GM19455 (cell line): ENCODE measurements around the gene KCNG2.

Source experiments
- ATAC-seq: cut with Tn5 transposase; IDR thresholded peaks from one replicate; pipeline ENCODE4 v1.9.1; 2021; ENCODE audit not compliant: unreplicated experiment

The KCNG2 gene

DNA sequence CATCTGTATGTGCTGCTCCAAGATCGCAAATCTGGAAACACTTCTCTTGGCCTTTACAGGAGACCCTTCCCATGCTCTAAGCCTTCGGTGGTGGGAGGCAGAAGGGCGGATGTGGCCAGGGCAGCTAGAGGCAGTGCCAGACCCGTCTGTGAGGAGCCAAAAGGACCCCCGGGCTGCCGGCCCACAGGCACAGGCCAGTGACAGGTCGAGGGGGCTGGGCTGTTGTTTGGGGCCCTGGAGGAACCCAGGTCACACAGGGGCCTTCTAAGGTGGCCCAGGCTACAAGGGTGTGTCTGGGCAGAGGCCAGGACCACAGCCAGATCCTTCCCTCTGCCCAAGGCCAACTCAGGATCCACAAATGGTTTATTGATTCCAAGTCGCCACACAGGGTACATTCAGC lies 104.3 kb downstream of the KCNG2 start:
- ATAC-seq = no peak

DNA sequence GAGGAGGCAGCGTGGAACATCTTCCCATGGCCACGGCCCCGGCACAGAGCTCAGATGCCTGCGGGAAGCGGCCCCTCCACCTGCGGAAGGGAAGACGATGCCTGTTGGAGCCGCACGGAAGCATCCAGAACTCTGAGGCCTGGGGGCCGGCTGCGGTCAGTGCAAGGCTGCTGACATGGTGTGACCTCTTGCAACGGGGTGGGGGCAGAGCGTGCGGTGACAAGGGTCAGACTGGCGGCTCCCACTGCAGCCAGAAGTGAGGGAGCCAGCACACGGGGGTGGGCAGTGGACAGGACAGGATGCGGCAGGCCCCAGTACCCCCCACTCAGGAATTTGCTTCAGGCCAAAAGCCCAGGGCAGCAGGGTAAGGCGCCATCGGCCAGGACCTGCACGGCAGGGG lies 104.9 kb downstream of the KCNG2 start:
- no peak for ATAC-seq

DNA sequence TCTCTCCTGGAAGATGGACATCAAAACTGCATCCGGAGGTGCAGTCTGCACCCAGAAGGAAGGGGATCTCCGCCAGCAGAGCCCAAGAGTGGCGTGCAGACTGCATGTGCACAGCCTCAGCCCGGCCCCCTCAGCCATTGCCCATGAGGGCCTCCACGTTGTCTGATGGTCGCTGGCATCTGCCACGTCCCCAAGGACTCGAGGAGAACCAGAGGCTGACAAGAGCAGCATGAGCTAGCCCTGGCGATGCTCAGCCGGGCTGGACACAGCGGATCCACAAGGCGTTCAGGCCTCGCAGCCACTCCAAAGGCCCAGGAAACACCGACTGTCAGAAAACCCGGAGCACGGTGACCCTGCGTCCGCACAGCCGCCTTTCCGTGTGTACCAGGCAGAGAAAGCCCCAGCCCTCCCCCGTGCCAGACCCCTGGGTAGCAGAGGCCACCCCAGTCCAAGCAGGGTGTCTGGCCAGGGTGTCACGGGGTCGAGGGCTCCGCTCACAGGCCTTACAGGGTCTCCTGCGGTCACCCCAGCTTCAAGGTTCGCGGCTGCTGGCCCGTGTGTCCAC lies 105.4 kb downstream of the KCNG2 start:
- no peak for ATAC-seq

DNA sequence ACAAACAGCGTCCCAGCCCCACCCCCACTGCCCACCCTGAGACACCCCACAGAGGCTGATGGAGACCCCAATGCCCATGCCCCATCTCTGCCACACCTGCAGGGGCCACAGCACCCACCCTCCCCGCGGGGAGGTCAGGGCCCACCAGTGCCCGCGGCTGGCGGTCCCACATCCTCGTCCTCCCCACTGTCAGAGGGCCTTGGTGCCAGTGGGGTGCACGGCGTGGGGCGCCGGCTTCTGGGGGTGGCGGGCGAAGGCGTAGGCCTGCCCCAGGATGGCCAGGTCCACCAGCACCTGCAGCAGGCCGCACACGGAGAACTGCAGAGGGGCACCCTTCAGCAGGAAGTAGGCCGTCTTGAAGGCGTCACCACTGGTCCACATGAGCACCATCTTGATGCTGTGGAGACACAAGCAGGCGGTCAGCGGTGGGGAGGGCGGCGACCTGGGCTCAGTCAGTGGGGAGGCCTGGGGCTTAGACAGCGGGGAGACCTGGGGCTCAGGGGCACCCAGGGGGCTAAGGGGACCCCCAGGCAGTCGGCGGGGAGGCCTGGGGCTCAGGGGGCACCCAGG lies 106.1 kb downstream of the KCNG2 start:
- no peak for ATAC-seq

DNA sequence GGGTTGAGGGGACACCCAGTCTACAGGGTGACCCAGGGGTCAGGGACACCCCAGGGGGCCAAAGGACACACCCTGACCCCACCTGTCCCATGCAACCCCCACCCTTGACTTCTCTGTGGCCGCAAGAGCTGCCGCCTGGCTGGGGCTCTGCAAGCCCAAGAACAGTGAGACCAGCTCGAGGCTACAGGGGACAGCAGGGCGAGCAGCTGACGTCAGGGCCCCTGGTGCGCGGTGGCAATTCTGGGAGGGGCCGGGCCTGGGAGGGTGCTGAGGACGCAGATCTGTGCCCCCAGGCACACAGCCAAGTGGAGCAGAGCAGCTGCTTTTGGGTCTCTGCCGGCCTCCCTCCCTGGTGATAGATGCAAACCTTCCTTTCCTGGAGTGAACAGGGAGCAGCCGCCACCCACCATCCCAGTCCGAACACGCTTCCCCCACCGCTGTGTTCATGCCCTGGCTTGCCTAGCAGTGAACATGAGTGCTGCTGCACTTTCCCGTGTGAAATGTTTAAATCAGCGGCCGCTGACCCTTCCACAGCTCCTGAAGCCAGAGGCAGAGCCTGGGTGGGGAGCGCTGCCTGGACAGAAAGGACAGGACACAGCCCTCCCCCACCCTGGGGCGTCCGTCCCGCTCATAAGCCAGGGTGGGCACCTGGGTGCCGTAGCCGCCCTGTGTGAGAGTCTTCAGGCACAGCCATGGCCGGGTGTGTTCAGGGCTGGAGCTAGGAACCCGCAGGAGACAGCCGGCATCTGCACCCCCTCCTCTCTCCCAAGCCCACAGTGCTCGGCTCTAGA lies 106.8 kb downstream of the KCNG2 start:
- no peak for ATAC-seq

DNA sequence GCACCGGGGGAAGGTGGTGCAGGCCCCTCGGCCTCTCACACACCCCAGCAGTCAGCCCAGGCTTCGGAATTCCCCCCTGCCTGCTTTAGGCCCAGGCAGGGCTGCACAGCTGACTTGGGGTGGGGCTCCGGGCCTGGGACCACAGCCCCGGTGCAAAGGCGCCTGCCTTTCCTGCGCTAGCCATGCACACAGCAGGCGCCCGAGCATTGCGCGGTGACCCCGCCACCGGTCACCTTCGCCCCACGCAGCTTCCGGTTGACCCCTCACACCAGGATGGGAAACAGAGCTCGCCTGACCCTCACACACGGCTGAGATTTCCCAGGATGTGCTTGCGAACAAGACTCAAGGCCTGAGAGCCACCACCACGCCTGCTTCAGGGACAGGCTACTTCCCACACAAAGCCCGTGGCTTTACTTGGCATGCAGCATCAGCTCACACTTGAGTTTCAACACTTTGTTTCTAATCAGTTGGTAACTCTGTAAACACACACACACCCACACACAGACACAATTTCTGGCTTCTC lies 107.7 kb downstream of the KCNG2 start:
- ATAC-seq = no peak

DNA sequence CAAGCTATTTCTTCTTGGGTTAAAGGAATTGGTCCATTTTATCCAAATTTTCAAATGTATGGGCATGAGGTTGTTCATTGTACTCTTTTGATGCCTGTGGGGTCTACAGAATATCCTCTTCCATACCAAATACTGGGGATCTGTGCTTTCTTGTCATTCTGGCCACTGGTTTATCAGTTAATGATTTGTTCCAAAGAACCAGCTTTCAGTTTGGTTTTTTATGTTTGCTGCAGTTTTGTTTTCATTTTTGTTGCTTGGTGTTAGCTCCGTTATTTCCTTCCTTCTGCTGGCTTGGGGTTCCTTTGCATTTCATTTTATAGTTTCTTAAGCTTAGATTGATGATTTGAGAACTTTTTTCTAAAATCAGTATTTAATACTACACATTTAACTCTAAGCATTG lies 108.3 kb downstream of the KCNG2 start:
- no peak for ATAC-seq

DNA sequence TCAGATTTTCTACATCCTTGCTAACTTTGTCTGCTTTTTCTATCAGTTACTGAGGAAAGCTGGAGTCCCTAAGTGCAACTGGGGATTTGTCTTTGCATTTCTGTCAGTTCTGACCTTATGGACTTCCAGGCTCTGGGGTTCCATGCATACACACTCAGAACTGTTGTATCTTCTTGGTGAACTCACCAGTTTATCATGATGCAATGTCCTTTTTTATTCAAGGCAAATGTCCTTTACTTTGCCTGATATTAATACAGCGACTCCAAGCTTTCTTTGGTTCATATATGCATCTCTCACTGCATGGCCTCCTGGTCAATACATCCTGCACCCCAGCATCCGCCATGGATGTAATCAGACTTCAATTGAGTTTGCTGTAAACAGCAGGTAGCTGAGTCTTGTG lies 109.0 kb downstream of the KCNG2 start:
- ATAC-seq = no peak

DNA sequence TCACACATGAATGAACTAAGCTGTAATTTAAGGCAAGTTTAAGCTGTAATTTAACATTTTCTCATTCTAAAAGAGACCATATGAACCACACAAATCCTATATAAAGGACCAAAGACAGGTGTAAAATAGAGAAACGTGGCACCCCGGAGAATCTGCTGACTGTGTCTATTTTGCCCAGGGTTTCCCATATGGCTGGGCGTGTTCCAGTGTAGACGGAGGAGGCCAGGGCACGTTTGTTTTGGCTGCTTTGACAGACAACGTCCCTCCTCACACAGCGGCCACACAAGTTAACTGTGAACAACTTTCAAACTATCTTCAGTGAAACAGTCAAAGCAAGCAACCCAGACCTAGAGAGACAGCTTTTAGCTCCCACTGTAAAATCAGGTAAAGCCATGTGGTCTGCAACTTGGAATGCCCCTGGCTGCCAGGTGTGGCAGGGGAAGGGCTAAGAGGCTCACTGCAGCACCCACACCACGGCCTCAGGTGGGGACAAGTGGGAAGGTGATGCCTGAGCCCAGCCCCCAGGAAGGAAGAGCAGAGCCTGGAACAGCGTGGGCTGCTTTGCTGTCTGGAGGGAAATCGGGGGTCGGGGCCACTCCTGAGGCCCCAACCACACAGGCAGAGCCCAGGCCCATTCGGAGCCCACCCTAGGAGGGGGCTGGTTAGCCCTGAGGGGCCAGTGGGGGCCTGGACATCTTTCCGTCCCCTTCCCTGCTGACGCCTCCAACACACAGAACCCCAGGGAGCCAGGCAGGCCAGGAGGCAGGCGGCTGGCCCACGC lies 113.0 kb downstream of the KCNG2 start:
- ATAC-seq = no peak

DNA sequence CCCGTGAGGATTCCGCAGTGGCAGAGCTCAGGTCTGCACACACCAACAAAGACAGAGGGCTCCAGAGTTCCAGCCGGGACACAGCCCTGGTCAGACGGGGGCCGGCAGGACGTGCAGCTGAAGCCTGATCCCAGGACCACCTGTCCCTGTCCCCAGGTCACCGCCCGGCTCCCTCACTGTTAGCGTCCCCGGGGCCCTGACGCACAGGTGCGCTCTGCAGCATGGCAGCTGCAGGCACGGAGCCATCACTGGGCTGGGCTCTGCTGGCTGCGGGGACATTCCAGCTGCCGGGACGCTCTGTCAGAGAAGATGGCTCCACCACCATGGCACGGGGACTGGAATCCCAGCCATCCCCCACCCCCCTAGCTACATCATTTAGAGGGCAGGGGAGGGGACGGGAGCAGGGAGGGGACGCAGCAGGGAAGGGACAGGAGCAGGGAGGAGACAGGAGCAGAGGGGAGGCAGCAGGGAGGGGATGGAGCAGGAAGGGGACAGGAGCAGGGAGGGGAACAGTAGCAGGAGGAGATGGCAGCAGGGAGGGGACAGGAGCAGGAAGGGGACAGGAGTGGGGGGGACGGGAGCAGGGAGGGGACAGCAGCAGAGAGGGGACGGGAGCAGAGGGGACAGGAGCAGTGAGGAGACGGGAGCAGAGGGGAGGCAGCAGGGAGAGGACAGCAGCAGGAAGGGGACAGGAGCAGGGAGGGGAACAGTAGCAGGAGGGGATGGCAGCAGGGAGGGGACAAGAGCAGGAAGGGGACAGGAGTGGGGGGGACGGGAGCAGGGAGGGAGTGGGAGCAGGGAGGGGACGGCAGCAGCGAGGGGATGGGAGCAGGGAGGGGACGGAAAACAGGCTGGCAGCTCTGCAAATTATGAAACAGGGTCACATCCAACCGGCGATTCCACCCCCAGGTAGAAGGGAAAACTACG lies 113.9 kb downstream of the KCNG2 start:
- ATAC-seq = no peak

DNA sequence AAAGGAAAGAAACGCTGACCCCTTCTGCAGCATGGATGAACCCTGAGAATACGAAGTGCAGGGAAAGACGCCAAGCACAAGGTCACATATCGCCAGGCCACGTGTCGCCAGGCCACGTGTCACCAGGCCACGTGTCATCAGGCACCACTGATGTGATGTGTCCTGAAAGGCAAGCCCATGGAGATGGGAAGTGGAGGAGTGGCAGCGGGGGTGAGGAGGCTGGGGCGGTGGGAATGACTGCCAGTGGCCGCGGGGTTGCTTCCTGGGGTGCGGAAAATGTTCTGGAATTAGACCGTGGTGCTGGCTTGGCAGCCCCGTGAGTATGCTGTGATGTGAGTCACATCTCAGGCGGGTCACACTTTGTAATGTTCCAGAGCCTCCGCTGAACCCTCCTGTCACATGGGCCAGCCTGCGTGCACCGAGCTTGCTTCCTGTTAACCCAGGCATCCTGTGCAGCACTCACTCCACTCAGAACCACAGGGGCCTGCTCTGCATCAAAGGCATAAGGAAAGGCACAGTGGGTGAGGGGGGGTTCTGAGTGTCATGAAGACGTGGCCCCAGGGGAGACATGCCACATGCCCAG lies 114.8 kb downstream of the KCNG2 start:
- ATAC-seq = no peak

DNA sequence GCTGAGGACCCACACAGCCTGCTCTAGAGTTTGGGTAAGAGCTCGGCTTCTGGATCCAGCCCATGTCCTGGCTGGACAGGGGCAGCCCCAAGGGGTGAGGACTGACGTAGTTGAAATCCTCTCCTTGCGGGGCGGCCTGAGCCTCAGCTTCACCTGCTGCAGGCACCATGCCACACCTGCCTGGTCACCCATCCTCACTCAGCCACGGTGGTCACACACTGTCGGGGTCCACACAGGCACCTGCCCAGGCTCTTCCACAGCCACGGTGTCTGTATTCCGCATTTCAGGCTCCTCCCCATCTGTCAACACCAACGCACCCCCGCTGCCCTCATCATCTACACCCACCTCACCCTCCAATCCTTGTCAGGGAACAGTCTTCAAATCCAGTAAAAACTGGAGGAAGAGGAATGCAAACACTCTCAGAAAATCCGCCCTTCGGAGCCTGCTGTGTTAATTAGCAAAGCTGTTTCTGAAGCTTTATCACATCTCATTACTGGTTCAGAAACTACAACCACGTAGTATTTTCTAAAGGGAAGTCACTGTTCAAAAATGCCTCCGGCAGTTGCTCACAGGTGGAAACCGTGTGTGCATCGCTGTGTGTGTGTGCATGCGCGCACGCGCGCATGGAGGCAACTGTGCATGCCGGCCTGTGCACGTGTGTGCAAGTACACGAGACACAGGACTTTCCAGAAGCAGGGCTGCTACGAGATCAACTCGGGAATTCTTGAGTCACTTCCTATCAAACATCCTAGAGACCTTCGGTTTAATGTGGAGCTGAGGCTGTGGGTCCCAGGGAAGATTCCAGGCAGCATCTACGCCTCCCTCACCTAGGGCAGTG lies 115.5 kb downstream of the KCNG2 start:
- ATAC-seq = no peak

DNA sequence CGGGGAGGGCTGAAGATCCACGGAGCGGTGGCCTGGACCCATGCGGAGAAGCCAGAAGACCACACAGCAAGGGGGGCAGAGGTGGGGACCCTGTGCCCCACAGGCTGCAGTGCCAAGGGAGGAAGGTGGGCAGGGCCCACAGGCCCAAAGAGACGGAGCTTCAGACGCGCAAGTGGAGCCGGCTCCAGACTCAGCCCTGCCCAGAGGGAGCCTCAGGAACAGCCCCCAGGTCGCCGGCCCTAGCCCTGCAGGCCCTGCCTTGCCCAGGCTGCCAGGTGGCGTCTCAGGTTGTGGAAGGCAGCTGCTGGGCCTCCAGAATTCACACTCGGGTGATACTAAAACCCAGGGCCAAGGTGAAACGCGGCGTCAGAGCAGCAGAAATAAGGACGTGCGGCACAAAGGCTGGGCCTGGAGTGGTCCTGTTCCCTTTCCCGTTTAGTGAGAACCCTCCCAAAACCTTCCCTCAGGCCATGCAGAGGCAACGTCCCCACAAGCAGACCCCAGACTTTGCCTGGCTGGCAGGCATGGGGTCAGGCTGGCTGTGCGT lies 116.9 kb downstream of the KCNG2 start:
- ATAC-seq = no peak

DNA sequence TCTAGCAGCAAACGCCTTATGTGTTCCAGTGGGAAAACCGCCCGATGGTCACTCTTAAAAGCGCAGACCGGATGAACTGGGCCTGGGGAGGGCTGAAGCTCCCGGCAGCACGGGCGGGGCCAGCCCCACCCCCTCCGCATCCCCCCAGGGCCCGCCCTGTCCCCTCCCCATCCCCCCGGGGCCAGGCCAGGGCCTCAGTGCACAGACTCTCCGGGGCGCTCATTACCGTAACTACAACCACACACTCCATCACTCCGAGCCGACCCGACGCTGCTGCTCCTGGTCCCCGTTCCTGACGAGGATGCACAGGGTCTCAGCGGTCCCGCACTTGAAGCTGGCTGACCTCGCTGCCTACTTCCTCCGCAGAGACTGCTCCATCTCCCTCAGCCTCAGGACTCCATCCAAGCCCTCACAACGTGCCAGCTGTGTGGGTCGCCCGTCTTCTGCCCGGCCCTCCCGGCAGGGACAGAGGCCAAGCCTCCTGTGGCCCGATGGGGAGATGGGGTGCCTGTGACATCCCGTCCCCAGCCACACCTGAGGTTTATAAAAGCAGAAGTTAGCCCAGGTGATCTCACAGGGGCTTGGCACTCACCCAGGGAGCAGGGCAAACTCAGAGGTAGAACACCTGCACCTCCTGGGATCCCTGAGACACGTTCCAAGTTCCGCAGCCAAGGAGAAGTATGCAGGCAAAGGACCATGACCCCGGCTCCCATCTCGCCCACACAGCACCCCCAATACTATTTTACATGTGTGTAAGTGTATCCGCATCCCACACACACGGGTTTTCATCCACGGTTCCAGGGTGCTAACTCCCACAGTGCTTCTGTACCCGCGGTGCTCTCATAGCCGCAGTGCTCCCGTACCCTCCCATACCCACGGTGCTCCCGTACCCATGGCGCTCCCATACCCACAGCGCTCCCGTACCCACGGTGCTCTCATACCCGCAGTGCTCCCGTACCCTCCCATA lies 117.7 kb downstream of the KCNG2 start:
- ATAC-seq = no peak

DNA sequence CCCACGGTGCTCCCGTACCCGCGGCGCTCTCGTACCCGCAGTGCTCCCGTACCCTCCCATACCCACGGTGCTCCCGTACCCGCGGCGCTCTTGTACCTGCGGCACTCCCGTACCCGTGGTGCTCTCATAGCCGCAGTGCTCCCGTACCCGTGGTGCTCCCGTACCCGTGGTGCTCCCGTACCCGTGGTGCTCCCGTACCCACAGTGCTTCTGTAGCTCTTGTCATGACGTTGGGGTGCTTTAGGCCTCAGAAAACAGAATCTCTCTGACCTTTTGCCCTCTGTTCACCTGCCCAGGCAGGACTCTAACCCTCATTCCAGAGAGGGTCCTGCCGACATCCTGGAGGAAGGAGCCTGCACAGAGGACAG lies 118.4 kb downstream of the KCNG2 start:
- no peak for ATAC-seq

DNA sequence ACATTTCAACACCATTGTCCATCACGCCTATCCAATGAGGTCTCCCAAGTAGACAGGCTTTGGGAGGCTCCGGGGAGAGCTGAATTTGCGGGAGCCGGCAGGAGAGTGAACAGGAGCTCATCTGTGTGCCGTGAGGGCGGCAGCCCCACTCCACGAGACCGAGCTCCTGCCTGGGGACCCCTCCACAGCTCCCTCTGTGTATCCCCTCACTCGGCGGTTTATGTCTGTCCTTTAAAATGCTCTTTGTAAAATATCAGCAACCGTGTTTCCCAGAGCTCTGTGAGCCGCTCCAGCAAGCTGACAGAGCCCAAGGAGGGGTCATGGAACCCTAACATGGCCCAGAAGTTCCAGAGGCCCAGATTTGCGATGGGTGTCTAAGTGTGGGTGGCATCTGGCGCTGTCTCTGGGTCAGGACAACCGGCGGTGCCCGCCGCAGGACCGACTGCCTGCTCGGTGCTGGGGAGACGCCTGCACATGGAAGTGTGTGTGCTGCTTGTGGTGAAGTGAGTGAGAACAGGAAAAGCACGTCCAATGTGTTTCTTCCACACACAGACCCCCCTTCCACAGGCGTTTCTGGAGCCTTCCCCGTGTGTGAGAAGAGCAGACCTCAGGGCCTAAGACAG lies 118.9 kb downstream of the KCNG2 start:
- no peak for ATAC-seq

DNA sequence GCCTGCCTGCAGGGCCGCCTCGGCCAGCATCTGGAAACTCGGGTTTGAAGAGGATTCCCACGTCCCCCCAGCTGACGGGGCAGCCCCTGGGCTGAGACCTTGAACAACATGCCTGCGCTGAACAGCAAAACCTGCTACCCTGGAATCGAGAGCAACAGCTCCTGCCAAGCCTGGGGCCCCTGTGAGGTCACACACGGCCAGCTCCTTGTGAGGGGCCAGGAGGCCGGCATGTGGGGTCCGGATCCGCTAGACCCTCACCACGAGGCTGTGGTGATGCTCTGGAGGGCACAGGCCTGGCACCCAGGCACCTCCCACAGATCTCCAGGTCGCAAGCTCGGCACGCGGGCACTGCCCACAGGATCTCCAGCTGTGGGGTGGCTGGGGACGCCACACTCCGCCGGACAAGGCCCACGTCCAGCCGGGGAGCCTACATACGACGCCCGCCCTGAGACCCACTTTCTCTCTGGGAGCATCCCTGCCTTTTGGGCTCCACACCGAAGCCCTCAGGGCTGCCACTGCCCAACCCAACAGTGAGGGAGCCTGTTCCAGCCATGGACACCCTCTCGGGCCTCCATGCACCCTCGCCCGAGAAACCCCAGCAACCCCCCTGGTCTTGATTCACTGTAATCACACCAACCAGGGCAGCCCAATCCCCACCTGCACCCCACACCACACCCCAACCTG lies 119.6 kb downstream of the KCNG2 start:
- no peak for ATAC-seq
